HCT116 (cell line): ENCODE data around the gene RAP1A. TPM values are rescaled to one million over a fixed set of nuclear protein-coding genes. Genes with fewer than 3 reads are reported as not detected.
A peak's percentile ranks its signal among the peaks of the same experiment; 100 is the strongest.

ENCODE experiments used
- ATAC-seq: fragments of 200-7000 bp; cut with Tn5 transposase; 2 replicates; pipeline ENCODE4 v1.9.1; 2020; ENCODE audit warnings: mild to moderate bottlenecking, moderate library complexity
- Bru-seq: library from RNA; stranded (reverse); fragments of 400-500 nt; gene quantifications from one replicate; lab custom pipeline; 2021; lab: Mats Ljungman, UMichigan
- BruChase-seq, 2 experiments: library from RNA; stranded (reverse); fragments of 400-500 nt; gene quantifications; one replicate each; lab custom pipeline; 2021; lab: Mats Ljungman, UMichigan
- BruUV-seq: library from RNA; stranded (reverse); fragments of 400-500 nt; replicated peaks from 2 replicates; lab custom pipeline; 2021; lab: Mats Ljungman, UMichigan
- CTCF ChIA-PET: fragments of 300-600 bp; sonication (Branson Sonifier 250); formaldehyde crosslinking; loops from one replicate; lab custom pipeline; 2021; ENCODE audit warnings: antibody characterized with exemption; lab: Charles Lee
- POLR2A ChIA-PET: fragments of 300-600, 350-600 bp; sonication (Branson Sonifier 250); formaldehyde crosslinking; loops from one replicate; lab custom pipeline; 2021; ENCODE audit warnings: antibody characterized with exemption; lab: Charles Lee
- RAD21 ChIA-PET, 2 experiments: fragments of 300-600 bp; sonication (Branson Sonifier 250); formaldehyde crosslinking; loops; one replicate each; lab custom pipeline; 2023; ENCODE audit warnings: low total read pairs in 2 of 2; ENCODE audit not compliant: uncharacterized antibody in 2 of 2, unreplicated experiment in 2 of 2, low non-redundant PET in 1 of 2; lab: Charles Lee
- DNase-seq: peaks from one replicate; pipeline ENCODE4 v3.0.0-alpha.2; 2010; ENCODE audit warnings: low read depth, low spot score
- H2AFZ ChIP-seq: fragments of 200-600 bp; shearing (Covaris generic), sonication (generic); 2 replicates; pipeline ENCODE4 v1.6.1; 2017; ENCODE audit warnings: low read depth, mixed run types, mixed read lengths, antibody characterized with exemption, low read length; ENCODE audit not compliant: poor library complexity, severe bottlenecking
- H3K27ac ChIP-seq: 2 replicates; pipeline ENCODE4 v1.5.1; 2012; ENCODE audit warnings: low read depth, low read length
- H3K27me3 ChIP-seq: fragments of 200-600 bp; sonication (generic); 2 replicates; pipeline ENCODE4 v1.6.1; 2016; ENCODE audit warnings: mixed run types, low read length, mixed read lengths; ENCODE audit not compliant: insufficient read depth
- H3K36me3 ChIP-seq, 2 experiments: fragments of 200-500 bp in 1 of 2; fragments of 200-600 bp in 1 of 2; sonication (Bioruptor generic) in 1 of 2; sonication (generic) in 1 of 2; 2 replicates each; pipeline versions ENCODE4 v1.5.1 to v1.6.1; 2014 to 2016; ENCODE audit warnings: low read length in 2 of 2, inconsistent platforms in 1 of 2, mixed read lengths in 1 of 2, mixed run types in 1 of 2; ENCODE audit not compliant: insufficient read depth in 2 of 2, control insufficient read depth in 1 of 2
- H3K4me1 ChIP-seq, 2 experiments: fragments of 200-600 bp in 1 of 2; sonication (generic) in 1 of 2; 2 replicates each; pipeline versions ENCODE4 v1.5.1 to v1.6.1; 2012 to 2017; ENCODE audit warnings: low read length in 2 of 2, inconsistent platforms in 1 of 2, mild to moderate bottlenecking in 1 of 2, mixed read lengths in 1 of 2, mixed run types in 1 of 2, moderate library complexity in 1 of 2; ENCODE audit not compliant: insufficient read depth in 2 of 2, control insufficient read depth in 1 of 2
- H3K4me2 ChIP-seq: fragments of 200-600 bp; sonication (generic); 2 replicates; pipeline ENCODE4 v1.6.1; 2017; ENCODE audit warnings: mixed run types, low read length, mixed read lengths
- H3K4me3 ChIP-seq, 2 experiments: fragments of 200-600 bp in 1 of 2; sonication (generic) in 1 of 2; replicated peaks in 1 of 2; 2 replicates each; pipeline ENCODE4 v1.5.1; 2011 to 2016; ENCODE audit warnings: low read length in 2 of 2, control low read depth in 1 of 2, low read depth in 1 of 2, mild to moderate bottlenecking in 1 of 2, mixed read lengths in 1 of 2, mixed run types in 1 of 2
- H3K79me2 ChIP-seq: fragments of 200-600 bp; sonication (generic); 2 replicates; pipeline ENCODE4 v1.6.1; 2017; ENCODE audit warnings: mild to moderate bottlenecking, mixed run types, low read length, moderate library complexity, mixed read lengths; ENCODE audit not compliant: insufficient read depth
- H3K9ac ChIP-seq: fragments of 200-600 bp; sonication (generic); 2 replicates; pipeline ENCODE4 v1.6.1; 2016; ENCODE audit warnings: low read length, mixed read lengths
- H3K9me2 ChIP-seq: fragments of 200-600 bp; sonication (generic), shearing (Covaris generic); 2 replicates; pipeline ENCODE4 v1.6.1; 2017; ENCODE audit warnings: mixed run types, mild to moderate bottlenecking, moderate library complexity; ENCODE audit not compliant: insufficient read depth
- H3K9me3 ChIP-seq, 2 experiments: fragments of 200-500 bp in 1 of 2; fragments of 200-600 bp in 1 of 2; sonication (Bioruptor generic) in 1 of 2; sonication (generic) in 1 of 2; 2 replicates each; pipeline ENCODE4 v1.6.1; 2014 to 2017; ENCODE audit warnings: low read length in 2 of 2, mixed read lengths in 2 of 2, inconsistent platforms in 1 of 2, low read depth in 1 of 2, mild to moderate bottlenecking in 1 of 2, mixed run types in 1 of 2, moderate library complexity in 1 of 2; ENCODE audit not compliant: control insufficient read depth in 1 of 2, insufficient read depth in 1 of 2
- H4K20me1 ChIP-seq: fragments of 200-600 bp; sonication (generic), shearing (Covaris generic); 2 replicates; pipeline ENCODE4 v1.6.1; 2017; ENCODE audit warnings: mixed run types, mild to moderate bottlenecking, moderate library complexity; ENCODE audit not compliant: insufficient read depth
- CBX3 ChIP-seq: IDR thresholded peaks from 2 replicates; pipeline ENCODE4 v1.6.1; 2012; ENCODE audit warnings: low read depth
- EGR1 ChIP-seq: IDR thresholded peaks from 2 replicates; pipeline ENCODE4 v1.6.1; 2012; ENCODE audit warnings: low read depth
- ELF1 ChIP-seq: IDR thresholded peaks from 2 replicates; pipeline ENCODE4 v1.6.1; 2012; ENCODE audit warnings: low read depth, borderline replicate concordance
- FOSL1 ChIP-seq: IDR thresholded peaks from 2 replicates; pipeline ENCODE4 v1.6.1; 2012; ENCODE audit warnings: low read depth
- JUND ChIP-seq: IDR thresholded peaks from 2 replicates; pipeline ENCODE4 v1.6.1; 2012
- POLR2A ChIP-seq: IDR thresholded peaks from 2 replicates; pipeline ENCODE4 v1.7.0; 2011; ENCODE audit warnings: borderline replicate concordance; ENCODE audit not compliant: insufficient read depth, insufficient read length; ENCODE audit errors: extremely low read depth
- POLR2AphosphoS5 ChIP-seq: IDR thresholded peaks from 2 replicates; pipeline ENCODE4 v1.6.1; 2011; ENCODE audit warnings: mild to moderate bottlenecking, low read depth, low read length, moderate library complexity
- RAD21 ChIP-seq: IDR thresholded peaks from 2 replicates; pipeline ENCODE4 v1.6.1; 2012; ENCODE audit warnings: low read depth, mild to moderate bottlenecking
- SP1 ChIP-seq: IDR thresholded peaks from 2 replicates; pipeline ENCODE4 v1.6.1; 2012; ENCODE audit warnings: low read depth
- TCF7L2 ChIP-seq: IDR thresholded peaks from 2 replicates; pipeline ENCODE4 v1.7.0; 2011; ENCODE audit warnings: borderline replicate concordance, inconsistent platforms; ENCODE audit not compliant: insufficient read depth, insufficient read length; ENCODE audit errors: extremely low read depth
- YY1 ChIP-seq: IDR thresholded peaks from 2 replicates; pipeline ENCODE4 v1.6.1; 2011; ENCODE audit warnings: low read length, low read depth, moderate library complexity, mild to moderate bottlenecking; ENCODE audit not compliant: insufficient replicate concordance; ENCODE audit errors: extremely low read depth
- intact Hi-C: fragments of 100-400 bp; cut with micrococcal nuclease; formaldehyde crosslinking; loops from 2 replicates; pipeline ENCODE4 v1.10.0; 2022
- long read RNA-seq: library from polyadenylated mRNA; unstranded; transcript quantifications from one replicate; pipeline ENCODE4 v2.0.0, GENCODE V29; 2021; ENCODE audit not compliant: unreplicated experiment
- polyA plus RNA-seq: library from polyadenylated mRNA; unstranded; fragments of >200 nt; gene quantifications from 2 replicates; pipeline ENCODE4 v1.2.1, GENCODE V29; 2012; ENCODE audit warnings: missing spikeins
- total RNA-seq: library from RNA; stranded (reverse); gene quantifications from one replicate; pipeline ENCODE4 v1.2.1, GENCODE V29; 2021; ENCODE audit not compliant: unreplicated experiment
- TF ChIP-seq, protein P1 (sequence below): IDR thresholded peaks from 2 replicates; pipeline ENCODE4 v1.6.1; 2012
- TF ChIP-seq, protein P2 (sequence below), 3 experiments: fragments of 200-600 bp in 1 of 3; sonication (generic) in 1 of 3; IDR thresholded peaks in 2 of 3; conservative IDR thresholded peaks in 1 of 3; 2 replicates each; pipeline ENCODE4 v1.5.1; 2012 to 2017; ENCODE audit warnings: low read depth in 2 of 3, low read length in 2 of 3, antibody characterized with exemption in 1 of 3, borderline replicate concordance in 1 of 3, control low read depth in 1 of 3, mild to moderate bottlenecking in 1 of 3, mixed read lengths in 1 of 3, mixed run types in 1 of 3, moderate library complexity in 1 of 3; ENCODE audit not compliant: insufficient read depth in 1 of 3
- TF ChIP-seq, protein P3 (sequence below): IDR thresholded peaks from 2 replicates; pipeline ENCODE4 v1.6.1; 2011; ENCODE audit warnings: mild to moderate bottlenecking, low read length, moderate library complexity; ENCODE audit not compliant: insufficient replicate concordance; ENCODE audit errors: extremely low read depth
- TF ChIP-seq, protein P4 (sequence below): IDR thresholded peaks from 2 replicates; pipeline ENCODE4 v1.6.1; 2012; ENCODE audit warnings: low read depth

RAP1A gene
- total RNA-seq (46.2 TPM), Bru-seq, nascent RNA (percentile 67 among the genes with signal in this experiment), BruChase-seq, experiment 1, labeled RNA remaining after a 6-hour chase (percentile 66 among the genes with signal in this experiment), BruChase-seq, experiment 2, labeled RNA remaining after a 2-hour chase (percentile 59 among the genes with signal in this experiment)
- 18.3 and 26.1 TPM in 2 replicates for polyA plus RNA-seq
- long read RNA-seq, full-length matches to known transcripts = 33 of 45 reads
- long read RNA-seq, partial matches to known transcripts = 4 of 45 reads
- long read RNA-seq, other reads (novel, unspliced or antisense) = 8 of 45 reads

DNA sequence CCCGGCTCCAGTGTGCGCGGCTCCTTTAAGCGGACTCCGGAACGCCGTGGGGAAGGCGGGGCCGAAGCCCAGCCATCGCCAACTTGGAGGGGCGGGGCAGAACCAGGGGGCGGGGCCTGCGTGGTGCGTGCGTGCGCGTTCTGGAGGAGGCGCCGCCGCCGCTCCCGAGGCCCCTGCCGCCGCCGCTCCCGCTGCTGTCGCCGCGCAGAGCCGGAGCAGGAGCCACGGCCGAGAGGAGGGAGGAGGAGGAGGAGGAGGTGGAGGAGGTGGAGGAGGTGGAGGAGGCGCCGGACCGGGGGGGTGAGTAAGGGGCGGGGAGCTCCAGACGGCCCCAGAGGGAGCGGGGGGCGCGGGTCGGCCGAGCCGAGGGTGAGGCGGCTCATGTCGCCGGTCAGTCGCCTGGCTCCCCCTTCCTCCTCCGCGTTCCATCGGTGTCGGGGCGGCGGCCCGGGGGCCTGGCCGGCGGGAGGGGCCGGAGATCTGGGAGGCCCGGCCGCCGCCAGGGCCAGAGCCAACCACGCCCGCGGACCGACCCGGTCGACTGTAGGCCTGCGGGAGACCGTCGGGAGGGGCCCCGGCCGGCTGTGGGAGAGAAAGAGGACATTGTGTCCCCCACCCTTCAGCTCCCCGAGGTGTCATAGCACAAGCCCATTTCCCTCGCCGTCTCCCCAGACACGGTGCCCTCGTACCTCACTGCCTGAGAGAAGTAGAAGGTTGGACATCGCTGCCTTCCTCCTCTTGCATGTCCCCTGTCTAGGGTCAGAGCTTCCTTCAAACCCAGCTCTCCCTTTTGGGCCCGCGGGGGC is at the start of gene RAP1A:
Gene RAP1A, plus strand, starts transcription at position 155 of the 806 bp plus-strand sequence. CDS start 71,572 bp downstream, outside the sequence.
- no TSS peak for BruUV-seq
- POLR2A ChIA-PET = interaction anchor here (0.6 to 1.2 kb wide), 6 partner anchors 14 to 172 kb away, joined by 3 to 6 read pairs (median 4); no protein-coding TSS in a partner anchor
- Histone ChIP-seq H3K36me3 (no peaks in the 10 kb centered on the region), H3K4me1 (peaks cover 9 to 17% of the 10 kb centered on the region in 2 experiments), H3K4me3 (peak within 1 kb of the TSS; percentile 80), H3K27ac (peak within 1 kb of the TSS; percentile 48; the same call in 1 of the 2 replicates), H2AFZ (peak within 1 kb of the TSS; percentile 99), H3K9me3 (no peaks in the 10 kb centered on the region), H3K4me2 (peak within 1 kb of the TSS; percentile 94), H3K9ac (peak within 1 kb of the TSS; percentile 76), H3K79me2 (peaks cover 44% of the 10 kb centered on the region), H3K9me2 (no peaks in the 10 kb centered on the region), H4K20me1 (no peaks in the 10 kb centered on the region), H3K27me3 (no peaks in the 10 kb centered on the region)
- DNase-seq (peak; percentile 78), ATAC-seq (peak; percentile 94)
- RAD21 ChIA-PET = interaction anchor here in 1 of 2 experiments (0.6 kb wide), 2 partner anchors 78 to 399 kb away, joined by 4 read pairs; no protein-coding TSS in a partner anchor
- intact Hi-C loops = no loop called here
- CTCF ChIA-PET = interaction anchor here (2.0 kb wide), 1 partner anchor 112 kb away, joined by 9 read pairs; no protein-coding TSS in a partner anchor
- TF ChIP-seq POLR2AphosphoS5 (peak; percentile 84), POLR2A (peak; percentile 28), TCF7L2 (no peak), CBX3 (0 out of 2 replicates have a peak, but pooled peaks have one; percentile 15), SP1 (no peak; the same call in 1 of the 2 replicates), FOSL1 (no peak), YY1 (no peak), ELF1 (no peak), EGR1 (peak; percentile 29; the same call in 1 of the 2 replicates), RAD21 (no peak), JUND (no peak)
- TF ChIP-seq, protein P1, sequence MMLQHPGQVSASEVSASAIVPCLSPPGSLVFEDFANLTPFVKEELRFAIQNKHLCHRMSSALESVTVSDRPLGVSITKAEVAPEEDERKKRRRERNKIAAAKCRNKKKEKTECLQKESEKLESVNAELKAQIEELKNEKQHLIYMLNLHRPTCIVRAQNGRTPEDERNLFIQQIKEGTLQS = no peak
- TF ChIP-seq, protein P2, sequence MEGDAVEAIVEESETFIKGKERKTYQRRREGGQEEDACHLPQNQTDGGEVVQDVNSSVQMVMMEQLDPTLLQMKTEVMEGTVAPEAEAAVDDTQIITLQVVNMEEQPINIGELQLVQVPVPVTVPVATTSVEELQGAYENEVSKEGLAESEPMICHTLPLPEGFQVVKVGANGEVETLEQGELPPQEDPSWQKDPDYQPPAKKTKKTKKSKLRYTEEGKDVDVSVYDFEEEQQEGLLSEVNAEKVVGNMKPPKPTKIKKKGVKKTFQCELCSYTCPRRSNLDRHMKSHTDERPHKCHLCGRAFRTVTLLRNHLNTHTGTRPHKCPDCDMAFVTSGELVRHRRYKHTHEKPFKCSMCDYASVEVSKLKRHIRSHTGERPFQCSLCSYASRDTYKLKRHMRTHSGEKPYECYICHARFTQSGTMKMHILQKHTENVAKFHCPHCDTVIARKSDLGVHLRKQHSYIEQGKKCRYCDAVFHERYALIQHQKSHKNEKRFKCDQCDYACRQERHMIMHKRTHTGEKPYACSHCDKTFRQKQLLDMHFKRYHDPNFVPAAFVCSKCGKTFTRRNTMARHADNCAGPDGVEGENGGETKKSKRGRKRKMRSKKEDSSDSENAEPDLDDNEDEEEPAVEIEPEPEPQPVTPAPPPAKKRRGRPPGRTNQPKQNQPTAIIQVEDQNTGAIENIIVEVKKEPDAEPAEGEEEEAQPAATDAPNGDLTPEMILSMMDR (IDR thresholded peaks at IDR 0.05 in 2 of 3, conservative IDR thresholded peaks at IDR 0.05 in 1 of 3; ENCODE audit: borderline replicate concordance in 1 of 3, insufficient read depth in 1 of 3, low read depth in 2 of 3, low read length in 2 of 3) = no peak
- TF ChIP-seq, protein P3, sequence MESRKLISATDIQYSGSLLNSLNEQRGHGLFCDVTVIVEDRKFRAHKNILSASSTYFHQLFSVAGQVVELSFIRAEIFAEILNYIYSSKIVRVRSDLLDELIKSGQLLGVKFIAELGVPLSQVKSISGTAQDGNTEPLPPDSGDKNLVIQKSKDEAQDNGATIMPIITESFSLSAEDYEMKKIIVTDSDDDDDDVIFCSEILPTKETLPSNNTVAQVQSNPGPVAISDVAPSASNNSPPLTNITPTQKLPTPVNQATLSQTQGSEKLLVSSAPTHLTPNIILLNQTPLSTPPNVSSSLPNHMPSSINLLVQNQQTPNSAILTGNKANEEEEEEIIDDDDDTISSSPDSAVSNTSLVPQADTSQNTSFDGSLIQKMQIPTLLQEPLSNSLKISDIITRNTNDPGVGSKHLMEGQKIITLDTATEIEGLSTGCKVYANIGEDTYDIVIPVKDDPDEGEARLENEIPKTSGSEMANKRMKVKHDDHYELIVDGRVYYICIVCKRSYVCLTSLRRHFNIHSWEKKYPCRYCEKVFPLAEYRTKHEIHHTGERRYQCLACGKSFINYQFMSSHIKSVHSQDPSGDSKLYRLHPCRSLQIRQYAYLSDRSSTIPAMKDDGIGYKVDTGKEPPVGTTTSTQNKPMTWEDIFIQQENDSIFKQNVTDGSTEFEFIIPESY = no peak
- TF ChIP-seq, protein P4, sequence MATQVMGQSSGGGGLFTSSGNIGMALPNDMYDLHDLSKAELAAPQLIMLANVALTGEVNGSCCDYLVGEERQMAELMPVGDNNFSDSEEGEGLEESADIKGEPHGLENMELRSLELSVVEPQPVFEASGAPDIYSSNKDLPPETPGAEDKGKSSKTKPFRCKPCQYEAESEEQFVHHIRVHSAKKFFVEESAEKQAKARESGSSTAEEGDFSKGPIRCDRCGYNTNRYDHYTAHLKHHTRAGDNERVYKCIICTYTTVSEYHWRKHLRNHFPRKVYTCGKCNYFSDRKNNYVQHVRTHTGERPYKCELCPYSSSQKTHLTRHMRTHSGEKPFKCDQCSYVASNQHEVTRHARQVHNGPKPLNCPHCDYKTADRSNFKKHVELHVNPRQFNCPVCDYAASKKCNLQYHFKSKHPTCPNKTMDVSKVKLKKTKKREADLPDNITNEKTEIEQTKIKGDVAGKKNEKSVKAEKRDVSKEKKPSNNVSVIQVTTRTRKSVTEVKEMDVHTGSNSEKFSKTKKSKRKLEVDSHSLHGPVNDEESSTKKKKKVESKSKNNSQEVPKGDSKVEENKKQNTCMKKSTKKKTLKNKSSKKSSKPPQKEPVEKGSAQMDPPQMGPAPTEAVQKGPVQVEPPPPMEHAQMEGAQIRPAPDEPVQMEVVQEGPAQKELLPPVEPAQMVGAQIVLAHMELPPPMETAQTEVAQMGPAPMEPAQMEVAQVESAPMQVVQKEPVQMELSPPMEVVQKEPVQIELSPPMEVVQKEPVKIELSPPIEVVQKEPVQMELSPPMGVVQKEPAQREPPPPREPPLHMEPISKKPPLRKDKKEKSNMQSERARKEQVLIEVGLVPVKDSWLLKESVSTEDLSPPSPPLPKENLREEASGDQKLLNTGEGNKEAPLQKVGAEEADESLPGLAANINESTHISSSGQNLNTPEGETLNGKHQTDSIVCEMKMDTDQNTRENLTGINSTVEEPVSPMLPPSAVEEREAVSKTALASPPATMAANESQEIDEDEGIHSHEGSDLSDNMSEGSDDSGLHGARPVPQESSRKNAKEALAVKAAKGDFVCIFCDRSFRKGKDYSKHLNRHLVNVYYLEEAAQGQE = no peak
